ENCODE measurements around the gene ZNF219. TPM values are rescaled to one million over a fixed set of nuclear protein-coding genes. Genes with fewer than 3 reads are reported as not detected.

ZNF219 gene
- total and polyA plus RNA-seq, 10 of the 15 experiments (the other 5 are each of a cell fraction or from before 2014, with no cell fraction given): 0.16 to 6.4 (median 1.9) TPM

GRCh38 chr14:21092273-21093011 is 6.0 kb downstream of the ZNF219 start (continued):
- TF ChIP-seq, protein P1, sequence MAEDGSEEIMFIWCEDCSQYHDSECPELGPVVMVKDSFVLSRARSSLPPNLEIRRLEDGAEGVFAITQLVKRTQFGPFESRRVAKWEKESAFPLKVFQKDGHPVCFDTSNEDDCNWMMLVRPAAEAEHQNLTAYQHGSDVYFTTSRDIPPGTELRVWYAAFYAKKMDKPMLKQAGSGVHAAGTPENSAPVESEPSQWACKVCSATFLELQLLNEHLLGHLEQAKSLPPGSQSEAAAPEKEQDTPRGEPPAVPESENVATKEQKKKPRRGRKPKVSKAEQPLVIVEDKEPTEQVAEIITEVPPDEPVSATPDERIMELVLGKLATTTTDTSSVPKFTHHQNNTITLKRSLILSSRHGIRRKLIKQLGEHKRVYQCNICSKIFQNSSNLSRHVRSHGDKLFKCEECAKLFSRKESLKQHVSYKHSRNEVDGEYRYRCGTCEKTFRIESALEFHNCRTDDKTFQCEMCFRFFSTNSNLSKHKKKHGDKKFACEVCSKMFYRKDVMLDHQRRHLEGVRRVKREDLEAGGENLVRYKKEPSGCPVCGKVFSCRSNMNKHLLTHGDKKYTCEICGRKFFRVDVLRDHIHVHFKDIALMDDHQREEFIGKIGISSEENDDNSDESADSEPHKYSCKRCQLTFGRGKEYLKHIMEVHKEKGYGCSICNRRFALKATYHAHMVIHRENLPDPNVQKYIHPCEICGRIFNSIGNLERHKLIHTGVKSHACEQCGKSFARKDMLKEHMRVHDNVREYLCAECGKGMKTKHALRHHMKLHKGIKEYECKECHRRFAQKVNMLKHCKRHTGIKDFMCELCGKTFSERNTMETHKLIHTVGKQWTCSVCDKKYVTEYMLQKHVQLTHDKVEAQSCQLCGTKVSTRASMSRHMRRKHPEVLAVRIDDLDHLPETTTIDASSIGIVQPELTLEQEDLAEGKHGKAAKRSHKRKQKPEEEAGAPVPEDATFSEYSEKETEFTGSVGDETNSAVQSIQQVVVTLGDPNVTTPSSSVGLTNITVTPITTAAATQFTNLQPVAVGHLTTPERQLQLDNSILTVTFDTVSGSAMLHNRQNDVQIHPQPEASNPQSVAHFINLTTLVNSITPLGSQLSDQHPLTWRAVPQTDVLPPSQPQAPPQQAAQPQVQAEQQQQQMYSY (CRISPR knock-in tag; IDR thresholded peaks at IDR 0.05): no peak
- TF ChIP-seq CREM (IDR thresholded peaks at IDR 0.05; ENCODE audit: low read depth) (peak; percentile 69; the same call in 1 of the 2 replicates), HDAC6 (IDR thresholded peaks at IDR 0.05; ENCODE audit: unreplicated experiment) (no peak), ZSCAN29 (IDR thresholded peaks at IDR 0.05) (peak; percentile 43; the same call in 1 of the 2 replicates), PAX5 (IDR thresholded peaks at IDR 0.05; ENCODE audit: borderline replicate concordance, low read depth, low read length) (peak; percentile 66), STAT1 (conservative IDR thresholded peaks at IDR 0.05) (peak; percentile 86; the same call in 1 of the 2 replicates), SIX5 (IDR thresholded peaks at IDR 0.05; ENCODE audit: low read depth, low read length, severe bottlenecking) (peak; percentile 10), PAX8 (IDR thresholded peaks at IDR 0.05) (no peak), ZBED1 (IDR thresholded peaks at IDR 0.05; ENCODE audit: borderline replicate concordance) (no peak), JUNB (IDR thresholded peaks at IDR 0.05) (no peak), E4F1 (IDR thresholded peaks at IDR 0.05; ENCODE audit: borderline replicate concordance, partially characterized antibody) (no peak), TCF7 (IDR thresholded peaks at IDR 0.05; ENCODE audit: borderline replicate concordance) (no peak), MXI1 (IDR thresholded peaks at IDR 0.05; ENCODE audit: low read depth, low read length) (peak; percentile 29; the same call in 1 of the 2 replicates), IKZF1 (conservative IDR thresholded peaks at IDR 0.05) (peak; percentile 57), RBBP5 (conservative IDR thresholded peaks at IDR 0.05) (no peak), CHD4 (IDR thresholded peaks at IDR 0.05) (no peak), TARDBP (IDR thresholded peaks at IDR 0.05; ENCODE audit: borderline replicate concordance) (0 out of 2 replicates have a peak, but pooled peaks have one; percentile 57)
- TF ChIP-seq, protein P2, sequence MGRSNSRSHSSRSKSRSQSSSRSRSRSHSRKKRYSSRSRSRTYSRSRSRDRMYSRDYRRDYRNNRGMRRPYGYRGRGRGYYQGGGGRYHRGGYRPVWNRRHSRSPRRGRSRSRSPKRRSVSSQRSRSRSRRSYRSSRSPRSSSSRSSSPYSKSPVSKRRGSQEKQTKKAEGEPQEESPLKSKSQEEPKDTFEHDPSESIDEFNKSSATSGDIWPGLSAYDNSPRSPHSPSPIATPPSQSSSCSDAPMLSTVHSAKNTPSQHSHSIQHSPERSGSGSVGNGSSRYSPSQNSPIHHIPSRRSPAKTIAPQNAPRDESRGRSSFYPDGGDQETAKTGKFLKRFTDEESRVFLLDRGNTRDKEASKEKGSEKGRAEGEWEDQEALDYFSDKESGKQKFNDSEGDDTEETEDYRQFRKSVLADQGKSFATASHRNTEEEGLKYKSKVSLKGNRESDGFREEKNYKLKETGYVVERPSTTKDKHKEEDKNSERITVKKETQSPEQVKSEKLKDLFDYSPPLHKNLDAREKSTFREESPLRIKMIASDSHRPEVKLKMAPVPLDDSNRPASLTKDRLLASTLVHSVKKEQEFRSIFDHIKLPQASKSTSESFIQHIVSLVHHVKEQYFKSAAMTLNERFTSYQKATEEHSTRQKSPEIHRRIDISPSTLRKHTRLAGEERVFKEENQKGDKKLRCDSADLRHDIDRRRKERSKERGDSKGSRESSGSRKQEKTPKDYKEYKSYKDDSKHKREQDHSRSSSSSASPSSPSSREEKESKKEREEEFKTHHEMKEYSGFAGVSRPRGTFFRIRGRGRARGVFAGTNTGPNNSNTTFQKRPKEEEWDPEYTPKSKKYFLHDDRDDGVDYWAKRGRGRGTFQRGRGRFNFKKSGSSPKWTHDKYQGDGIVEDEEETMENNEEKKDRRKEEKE (IDR thresholded peaks at IDR 0.05): no peak
- TF ChIP-seq, protein P3, sequence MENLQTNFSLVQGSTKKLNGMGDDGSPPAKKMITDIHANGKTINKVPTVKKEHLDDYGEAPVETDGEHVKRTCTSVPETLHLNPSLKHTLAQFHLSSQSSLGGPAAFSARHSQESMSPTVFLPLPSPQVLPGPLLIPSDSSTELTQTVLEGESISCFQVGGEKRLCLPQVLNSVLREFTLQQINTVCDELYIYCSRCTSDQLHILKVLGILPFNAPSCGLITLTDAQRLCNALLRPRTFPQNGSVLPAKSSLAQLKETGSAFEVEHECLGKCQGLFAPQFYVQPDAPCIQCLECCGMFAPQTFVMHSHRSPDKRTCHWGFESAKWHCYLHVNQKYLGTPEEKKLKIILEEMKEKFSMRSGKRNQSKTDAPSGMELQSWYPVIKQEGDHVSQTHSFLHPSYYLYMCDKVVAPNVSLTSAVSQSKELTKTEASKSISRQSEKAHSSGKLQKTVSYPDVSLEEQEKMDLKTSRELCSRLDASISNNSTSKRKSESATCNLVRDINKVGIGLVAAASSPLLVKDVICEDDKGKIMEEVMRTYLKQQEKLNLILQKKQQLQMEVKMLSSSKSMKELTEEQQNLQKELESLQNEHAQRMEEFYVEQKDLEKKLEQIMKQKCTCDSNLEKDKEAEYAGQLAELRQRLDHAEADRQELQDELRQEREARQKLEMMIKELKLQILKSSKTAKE (IDR thresholded peaks at IDR 0.05; ENCODE audit: low read depth, poor library complexity, severe bottlenecking): no peak
